GM19351 (cell line): ENCODE measurements around the gene KCNMA1.

Source experiments
- ATAC-seq: cut with Tn5 transposase; IDR thresholded peaks from one replicate; pipeline ENCODE4 v1.9.1; 2021; ENCODE audit warnings: mild to moderate bottlenecking, moderate library complexity; ENCODE audit not compliant: unreplicated experiment

Gene KCNMA1

DNA sequence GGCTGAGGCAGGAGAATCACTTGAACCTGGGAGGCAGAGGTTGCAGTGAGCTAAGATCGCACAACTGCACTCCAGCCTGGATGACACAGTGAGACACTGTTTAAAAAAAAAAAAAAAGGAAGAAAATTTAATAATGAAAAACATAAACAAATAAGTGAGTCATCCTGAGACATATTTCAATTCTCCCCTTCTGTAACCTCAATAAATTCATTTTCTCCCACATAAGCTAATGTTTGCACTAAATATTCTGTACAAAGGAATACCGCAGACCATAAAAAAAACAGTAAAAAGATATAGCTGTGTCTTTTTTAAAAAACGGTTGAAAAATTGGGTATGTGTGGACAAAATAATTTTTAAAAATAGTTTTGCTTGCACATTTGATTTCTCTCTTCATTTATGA, 654.0 kb downstream of the KCNMA1 start:
- no peak for ATAC-seq

DNA sequence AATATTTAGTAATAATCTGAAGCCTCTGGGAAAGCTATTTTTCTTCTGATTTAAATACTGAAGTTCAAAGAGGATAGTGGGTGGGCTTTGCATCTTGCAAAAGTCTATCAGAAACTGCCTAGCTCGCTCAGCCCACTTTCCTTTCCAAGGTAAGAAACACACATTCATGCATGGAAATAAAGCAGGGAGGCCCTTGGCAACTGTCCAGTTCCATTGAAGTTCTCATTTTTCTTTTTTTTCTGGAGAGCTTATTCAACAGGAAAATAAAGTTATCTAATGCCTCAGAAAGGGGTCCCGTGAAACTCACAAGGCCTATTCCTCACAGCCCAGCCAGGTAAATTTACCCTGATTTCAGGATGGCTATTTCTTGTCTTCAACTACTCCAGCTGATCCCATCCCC, 654.9 kb downstream of the KCNMA1 start:
- ATAC-seq, result no peak

DNA sequence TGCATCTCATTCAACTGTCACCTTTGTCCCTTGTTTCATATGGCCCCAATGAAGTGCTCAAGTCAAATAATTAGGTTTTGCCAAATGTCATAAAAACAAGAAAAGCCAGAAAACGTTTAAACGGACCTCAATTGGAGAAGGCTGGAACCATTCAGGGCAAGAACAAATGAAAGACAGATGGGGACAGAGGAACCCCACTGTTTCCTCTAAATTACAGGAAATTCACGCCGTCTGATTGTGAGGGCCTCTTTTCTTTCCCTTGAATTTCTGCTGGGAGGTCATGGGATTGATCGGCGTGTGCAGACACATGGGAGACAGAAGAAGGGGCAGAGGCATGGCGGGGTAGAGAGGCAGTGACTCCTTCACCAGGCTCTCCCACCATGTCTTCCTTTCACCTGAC, 656.4 kb downstream of the KCNMA1 start:
- no peak for ATAC-seq

DNA sequence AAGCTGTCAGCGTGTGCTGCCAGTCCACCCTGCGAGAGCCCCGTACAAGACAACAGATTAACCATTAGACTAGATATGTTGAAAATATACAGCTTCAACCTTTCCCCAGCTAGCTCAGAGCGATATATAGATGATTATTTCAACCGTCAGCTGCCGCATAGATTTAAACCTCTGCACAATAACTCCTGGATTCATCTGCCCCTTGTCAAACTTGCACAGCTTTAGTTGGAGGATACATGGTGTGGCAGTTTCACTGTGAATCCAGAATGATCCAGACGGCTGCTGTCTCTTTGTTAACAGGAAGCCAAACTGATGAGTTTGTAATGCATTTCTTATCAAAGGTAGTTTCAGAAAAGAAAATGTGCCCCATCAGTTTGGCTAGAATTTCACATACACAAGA, 659.7 kb downstream of the KCNMA1 start:
- no peak for ATAC-seq

DNA sequence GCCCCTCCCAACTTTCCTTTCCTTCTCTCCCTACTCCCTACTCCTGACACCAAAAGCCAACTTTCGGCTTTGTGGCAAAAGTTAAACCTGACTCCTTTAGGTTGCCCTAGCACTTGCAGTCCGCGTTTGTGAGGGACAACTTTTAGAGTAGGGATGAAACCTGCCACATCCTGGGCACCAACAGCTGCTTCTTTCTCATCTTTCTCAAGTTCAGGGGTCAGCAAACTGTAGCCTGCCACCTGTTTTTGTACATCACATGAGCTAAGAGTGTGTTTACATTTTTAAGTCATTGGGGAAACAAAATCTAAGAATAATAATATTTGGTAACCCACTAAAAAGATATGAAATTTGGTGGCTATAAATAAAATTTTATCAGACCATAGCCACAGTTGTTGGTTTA, 660.6 kb downstream of the KCNMA1 start:
- no peak for ATAC-seq

DNA sequence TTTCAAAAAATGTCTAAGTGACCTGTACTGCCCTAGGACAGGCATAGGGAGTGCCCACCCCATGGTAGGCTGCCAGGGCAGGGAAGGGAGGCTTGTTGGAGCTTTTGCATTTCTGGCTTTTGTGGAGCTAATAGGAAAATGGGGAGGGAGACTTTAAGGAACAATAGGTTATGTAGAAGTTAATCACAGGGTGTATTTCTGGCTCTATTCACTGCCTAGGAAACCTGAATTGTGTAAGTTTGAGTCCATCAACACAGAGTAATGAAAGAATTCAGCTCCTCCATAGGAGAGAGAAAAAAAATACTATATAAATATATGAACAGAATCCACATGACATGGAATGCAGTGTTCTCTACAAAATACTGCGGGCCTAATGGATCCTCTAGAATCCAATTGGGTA, 661.5 kb downstream of the KCNMA1 start:
- ATAC-seq, result no peak

DNA sequence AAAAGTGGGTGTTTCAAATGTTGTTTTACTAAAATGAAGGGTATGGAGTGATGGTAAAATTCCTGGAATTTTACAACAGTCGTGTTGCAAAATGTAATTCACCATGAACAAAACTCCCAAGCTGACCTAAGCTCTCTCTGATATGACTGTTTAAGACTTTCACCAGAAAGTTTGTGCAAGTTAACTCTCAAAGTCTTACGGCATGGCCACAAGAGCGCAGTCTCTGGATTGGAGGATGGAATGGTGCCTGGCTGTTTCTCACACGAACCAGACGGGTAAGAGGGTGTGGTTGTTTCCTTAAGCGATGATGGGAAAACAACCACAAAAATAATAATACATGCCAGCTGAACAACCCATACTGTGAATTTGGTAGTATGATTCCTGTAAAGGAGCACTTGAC, 662.5 kb downstream of the KCNMA1 start:
- ATAC-seq, result no peak

DNA sequence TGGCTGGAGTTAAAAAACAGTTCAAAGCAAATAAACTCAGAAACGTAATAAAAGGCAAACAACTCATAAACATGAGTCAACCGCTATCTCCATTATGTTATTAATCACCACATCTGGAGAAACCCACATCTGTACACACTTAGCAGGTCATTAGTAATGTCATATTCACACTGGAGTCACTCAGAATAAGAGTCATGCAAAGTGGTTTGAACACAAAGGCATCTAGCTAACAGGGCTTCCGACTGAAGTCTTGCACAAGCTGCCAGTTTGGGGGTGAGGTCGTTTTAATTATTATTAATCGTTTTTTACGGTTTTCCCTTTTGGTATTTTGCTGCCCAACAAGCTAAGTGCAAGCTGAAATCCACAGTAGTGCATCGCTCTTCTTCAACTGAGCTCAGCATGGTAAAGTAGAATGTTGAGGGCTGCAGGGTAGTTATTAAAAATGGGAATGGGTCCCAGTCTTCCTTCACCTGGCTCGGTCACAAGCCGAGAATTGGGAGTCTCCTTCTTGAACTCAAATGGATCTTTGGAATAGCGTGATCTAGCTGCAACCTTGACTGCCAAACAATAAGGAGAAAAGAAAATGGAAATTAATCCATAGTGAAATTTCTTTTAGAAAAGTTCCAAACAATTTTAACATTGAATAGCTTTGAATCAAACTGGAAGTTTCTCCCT, 663.5 kb downstream of the KCNMA1 start:
- ATAC-seq, result no peak

DNA sequence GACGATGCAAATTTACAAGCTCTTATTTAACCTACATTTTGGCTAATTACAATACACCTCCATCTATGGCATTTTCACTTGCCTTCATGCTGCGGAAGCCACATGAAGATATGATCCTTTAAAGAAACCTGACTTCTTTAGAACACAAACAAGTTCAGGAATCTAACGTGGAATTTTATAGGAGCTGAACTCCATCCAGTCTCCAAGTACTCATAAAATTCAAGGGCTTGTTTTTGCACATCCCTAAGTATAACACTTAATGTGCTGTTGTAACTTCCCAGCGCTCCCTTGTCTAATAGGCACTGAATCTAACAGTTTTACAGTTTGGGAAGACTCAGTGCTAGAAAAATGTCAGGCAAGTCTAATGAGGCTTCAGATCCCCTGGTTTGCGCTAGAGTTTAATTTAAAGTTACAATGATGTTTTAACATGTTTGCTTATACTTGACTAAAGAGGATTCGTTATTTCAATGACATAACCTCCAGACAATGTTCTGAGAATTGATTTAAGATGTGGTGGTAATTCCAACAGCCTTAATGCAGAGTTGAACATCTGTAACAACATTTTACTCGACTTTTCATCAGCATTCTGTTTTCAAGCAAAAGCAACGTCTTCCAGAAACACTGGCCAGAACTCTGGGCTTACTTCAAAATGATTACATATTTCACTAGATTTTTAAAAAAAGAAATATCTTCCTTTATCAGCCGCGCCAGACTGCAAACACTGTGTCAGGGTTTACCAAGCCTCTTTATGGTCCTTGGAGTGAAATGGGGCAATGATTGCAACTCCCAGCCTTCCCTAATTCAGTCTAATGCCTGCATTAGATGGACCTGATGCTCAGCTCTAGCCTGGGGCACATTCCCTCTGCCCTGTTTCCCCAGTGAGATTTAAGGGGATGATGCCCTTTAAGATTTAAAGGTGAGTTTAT, 664.3 kb downstream of the KCNMA1 start:
- ATAC-seq, result no peak

DNA sequence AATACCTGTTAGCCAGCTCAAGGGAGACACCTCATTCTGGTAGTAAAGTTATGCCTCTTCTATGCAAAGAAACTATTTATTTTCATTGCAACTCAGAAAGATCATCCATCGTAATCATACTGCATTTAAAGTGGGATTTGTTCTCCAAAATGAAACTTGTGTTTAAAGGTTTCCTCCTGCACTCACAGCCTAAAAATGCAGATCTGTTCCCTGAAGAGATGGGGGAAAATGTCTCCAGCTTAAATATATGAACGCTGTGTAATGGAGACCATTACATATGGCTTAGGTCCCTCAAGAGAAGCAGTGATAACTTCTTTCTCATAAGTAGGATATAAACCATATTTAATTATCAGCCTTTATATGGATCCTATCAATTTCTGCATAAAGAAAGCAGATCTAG, 665.1 kb downstream of the KCNMA1 start:
- no peak for ATAC-seq

DNA sequence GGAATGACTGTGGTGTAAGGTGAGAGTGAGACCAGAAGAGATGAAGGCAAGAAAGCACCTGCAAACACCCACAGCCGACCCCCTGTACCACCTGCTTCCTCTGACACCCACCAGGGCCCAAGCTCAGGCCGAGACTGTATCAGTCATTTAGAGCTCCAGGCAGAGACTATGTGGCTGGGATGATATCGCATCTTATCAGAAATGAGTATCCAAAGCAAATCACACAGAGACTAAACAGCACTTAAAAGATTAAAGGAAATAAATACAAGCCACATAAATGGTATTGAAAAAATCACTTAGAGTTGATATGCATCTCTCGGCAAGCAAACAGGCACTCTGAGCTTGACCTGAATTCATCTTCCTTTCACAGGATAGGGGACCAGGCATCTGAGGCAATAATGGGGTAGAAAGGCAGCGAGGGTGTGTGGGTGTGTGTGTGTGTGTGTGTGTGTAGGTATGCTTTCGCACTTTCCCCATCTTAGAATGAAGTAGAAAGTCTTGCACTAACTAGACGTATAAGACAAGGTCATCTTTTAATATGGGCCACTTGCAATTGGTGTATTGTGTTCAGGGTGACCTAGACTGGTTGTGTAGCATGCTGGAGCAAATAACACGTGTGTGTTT, 665.9 kb downstream of the KCNMA1 start:
- no peak for ATAC-seq

DNA sequence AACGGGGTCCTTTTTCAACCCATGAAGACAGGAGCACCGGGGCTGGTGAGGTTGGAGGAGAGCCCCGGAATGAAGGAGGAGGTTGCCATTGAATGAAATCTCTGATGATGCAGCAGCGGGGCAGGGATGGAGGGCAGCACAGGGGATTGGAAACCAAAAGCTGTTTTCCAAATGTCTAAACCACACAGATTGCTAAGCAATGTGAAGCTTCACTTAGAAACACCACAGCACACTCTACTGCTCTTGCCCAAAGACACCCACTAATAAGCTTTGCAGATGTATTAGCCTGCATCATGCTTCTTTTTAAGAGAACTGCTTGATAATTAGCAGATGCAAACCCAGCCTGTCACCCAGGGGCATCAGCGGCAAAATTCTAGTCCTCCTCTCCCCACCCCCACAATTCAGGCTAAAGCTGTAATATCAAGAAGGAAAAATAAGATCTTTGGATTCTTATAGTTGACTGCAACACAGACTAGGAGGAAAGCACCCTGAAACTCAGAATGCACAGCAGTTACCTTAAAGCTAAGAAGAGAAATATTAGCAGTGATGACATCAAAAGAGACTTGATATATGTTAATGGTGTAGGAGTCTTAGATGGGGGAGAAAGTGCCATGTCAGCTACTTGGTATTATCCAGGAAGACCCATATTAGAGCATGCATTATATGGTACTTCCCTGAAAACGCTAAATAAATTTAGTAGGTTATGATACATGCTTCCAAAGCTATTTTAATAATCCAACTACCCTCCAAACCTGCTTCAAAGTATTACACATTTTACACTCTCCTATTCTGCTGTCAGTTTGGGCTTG, 666.7 kb downstream of the KCNMA1 start:
- no peak for ATAC-seq

DNA sequence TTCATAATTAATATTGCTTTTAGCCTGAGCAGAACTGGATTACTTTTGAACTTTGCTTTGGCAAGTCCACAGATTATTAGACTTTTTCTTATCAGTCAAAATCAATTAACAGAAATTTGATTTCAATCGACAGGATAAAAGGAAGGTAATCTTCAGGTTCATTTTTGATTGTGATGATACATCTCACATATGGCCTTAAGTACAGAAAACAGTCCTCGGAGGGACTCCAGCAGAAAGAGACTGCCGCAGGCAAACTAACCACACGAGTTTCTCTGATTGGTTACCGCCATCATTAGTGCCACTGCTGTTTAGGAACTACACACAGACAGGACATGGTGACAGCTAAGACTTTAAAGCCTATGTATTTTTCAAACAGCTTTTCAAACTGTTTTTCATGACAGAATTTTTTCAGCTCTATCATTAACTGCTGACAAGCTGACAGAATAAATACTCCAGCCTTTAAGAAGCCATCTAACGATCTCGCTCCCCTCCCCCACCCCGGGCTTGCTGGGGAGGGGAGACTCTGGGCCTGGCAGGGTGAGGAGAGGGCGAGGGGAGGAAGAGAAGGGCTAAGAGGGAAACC, 668.2 kb downstream of the KCNMA1 start:
- no peak for ATAC-seq

DNA sequence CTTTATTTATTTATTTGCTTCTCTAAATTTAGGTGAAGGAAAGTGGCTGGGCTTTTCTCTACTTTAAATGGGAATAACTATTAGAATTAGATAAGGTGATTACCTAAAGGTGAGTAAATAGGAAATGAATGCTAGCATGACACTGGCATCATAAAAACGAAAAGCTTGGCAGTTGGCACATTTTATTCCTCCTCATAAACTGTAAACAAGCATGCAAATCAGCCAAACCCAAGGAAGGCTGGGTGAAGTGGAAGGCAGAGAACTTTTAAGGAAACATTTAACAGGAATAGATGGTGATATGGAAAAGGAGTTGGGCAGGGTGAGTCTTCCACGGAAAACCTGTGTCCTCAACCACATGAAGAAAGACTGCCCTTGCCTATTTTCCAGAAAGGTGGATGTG, 669.1 kb downstream of the KCNMA1 start:
- no peak for ATAC-seq

DNA sequence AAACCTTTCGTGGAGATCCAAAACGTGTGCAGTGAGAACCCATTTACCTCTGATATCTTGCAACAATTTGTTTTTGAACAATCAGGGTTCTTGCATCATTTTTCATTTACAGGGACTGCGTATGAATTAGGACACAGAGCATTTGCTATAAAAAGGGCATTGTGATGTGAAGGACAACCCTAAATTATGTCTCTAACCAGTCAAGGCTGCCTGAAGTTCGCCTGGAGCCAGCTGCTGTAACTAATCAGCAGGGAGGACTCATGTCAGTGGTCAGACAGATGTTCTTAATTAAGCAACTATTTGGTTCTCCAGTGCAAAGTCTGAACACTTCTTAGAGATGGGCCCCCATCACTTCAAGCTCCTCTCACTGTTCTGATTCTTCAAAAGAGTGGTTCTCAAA, 674.8 kb downstream of the KCNMA1 start:
- no peak for ATAC-seq

DNA sequence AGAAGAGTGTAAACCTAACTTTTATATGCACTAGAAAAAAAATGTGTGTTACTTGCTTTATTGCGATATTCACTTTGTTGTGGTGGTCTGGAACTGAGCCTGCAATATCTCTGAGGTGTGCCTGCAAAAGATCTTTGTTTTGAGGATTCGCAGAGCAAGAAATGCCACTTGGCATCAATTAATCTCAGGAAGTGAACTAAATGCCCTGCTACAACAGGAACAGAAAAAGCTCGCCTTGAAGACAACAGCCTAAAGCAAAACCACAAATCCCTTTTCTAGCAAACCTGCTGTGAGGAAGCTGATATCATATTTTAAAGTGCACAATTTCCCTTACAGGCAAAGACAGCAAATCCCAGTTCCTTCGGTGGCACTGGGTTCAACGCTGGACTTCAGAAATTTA, 675.8 kb downstream of the KCNMA1 start:
- no peak for ATAC-seq

DNA sequence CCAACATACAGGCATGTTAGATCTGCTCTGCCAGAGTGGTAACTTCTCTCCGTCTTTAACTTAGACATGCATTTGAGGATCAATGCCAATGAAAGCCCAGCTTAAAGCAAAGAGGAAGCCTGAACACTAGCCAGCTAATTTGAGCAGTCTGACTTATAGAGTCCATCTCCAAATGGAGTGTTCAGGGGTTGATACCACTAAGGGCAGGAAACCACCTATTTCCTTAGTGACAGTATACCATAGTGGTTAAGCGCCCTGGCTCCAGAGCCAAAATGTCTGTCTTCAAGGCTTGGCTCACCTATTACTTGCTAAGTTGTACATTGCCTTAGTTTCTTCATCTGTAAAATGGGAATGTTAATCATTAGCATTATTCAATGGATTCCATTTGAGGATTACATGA, 678.5 kb downstream of the KCNMA1 start:
- ATAC-seq, result no peak

DNA sequence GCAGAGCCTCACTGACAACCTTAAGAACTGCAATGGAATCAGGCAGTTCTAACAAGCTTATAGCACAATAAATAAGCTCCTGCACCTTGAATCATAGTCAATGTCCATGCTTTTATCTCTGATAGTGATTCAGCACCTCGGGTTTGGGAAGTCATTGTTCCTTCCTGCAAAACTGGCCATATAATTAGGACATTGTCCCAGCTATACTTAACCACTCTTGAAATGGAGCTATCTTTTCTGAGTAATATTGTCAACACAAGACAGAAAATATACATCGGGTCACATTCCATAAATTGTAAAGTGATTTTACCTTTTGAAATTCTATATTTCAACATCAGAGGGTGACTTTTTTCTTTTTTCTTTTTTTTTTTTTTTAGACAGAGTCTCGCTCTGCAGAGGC, 682.8 kb downstream of the KCNMA1 start:
- ATAC-seq, result no peak

DNA sequence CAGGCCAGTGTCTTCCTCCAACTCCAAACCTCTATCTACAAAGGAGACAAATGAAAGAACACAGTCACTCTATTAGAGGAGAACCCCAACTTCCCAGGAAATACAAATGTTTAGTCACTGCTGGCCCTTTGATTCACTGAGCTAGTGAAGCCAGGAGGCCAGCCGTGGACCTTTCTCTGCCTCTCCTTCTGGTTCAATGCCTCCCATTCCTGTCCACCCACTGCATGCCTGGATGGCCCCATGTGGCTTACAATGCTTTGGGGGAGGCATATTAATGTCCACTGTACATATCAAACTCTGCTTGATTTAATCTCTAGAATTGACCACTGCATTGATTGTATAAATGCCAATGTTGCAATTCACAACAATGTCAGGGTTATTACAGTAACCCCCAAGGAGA, 687.3 kb downstream of the KCNMA1 start:
- no peak for ATAC-seq

DNA sequence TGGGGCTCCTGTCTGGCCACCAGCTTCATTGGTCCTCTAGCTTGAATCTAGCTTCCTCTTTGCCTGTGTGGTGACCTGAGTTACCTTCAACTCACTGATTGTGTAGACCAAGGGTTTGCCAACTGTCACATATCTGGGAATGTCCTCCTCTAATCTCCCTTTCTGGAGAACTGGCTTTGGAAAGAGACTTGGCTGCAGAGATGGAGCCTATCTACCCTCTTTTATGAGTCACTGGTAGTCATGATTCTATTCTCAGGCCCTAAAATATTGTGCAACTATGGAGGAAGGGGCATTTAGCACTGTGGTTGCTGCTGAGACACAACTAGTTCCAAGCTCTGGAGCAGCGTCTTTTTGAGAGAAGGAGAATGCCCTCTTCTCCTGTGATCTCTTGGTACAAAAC, 691.3 kb downstream of the KCNMA1 start:
- ATAC-seq, result no peak

DNA sequence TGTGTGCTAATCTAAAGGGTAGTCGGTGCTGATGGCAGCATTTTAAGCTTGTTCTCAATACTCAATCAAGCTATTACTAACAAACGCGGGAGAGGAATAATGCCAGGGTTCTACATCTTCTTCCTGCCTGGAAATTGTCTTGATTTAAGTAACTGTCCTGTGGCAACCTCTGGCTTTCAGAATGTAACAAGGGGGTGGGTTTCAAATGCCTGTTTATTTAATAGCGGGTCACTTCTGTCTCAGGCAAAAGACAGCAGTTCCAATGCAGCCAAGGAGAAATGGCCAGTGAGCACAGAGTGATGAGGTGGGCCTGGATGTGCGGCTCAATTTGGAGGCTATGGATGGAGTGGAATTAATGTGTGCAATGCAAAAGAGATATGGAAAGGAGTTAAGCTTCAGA, 692.4 kb downstream of the KCNMA1 start:
- no peak for ATAC-seq
